ENCODE results near the gene HSF2BP. TPM values are rescaled to one million over a fixed set of nuclear protein-coding genes. Genes with fewer than 3 reads are reported as not detected.

Gene HSF2BP
- polyA plus RNA-seq, 1 donor: 0.89 TPM

- no peak for DNase-seq
Observed at GRCh38 chr21:43648171-43648570, 11.1 kb downstream of the HSF2BP start.

- DNase-seq: peak; percentile 87
Observed at GRCh38 chr21:43646550-43647260, 12.6 kb downstream of the HSF2BP start.

GRCh38 chr21:43645976-43646375 is 13.3 kb downstream of the HSF2BP start:
- DNase-seq: no peak

DNA sequence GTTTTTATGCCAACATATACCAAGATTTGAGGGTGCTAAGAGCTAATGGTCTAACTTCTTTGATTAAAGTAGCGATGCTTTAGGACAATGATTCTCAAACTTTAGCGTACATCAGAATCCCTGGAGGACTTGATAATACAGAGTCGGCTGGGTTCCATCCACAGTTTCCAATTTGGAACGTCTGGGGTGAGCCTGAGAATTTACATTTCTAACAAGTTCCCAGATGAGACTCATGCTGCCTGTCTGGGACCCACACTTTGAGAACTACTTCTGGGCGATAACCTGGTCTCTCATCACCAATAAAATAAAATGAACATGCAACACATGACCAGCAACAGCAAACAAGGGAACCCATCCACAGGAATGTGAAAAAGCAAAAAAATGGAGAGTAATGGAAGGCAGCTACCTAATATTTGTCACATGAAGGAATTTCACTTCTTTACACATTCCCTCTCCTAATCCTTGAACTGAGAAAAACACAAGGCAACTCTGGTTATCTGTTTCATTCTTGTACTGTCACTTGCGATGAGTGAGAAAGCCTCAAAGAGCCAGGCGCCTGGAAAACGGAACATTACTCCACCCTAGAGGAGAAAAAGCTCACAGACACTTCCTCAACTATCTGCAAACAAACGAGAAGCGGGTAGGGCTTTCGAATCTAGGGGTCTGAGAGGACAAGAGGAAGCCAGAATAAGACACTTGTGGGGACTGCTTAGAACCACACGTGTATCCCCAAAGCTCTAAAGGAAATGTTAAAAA is 14.0 kb downstream of the HSF2BP start:
- DNase-seq: peak; percentile 78

DNA sequence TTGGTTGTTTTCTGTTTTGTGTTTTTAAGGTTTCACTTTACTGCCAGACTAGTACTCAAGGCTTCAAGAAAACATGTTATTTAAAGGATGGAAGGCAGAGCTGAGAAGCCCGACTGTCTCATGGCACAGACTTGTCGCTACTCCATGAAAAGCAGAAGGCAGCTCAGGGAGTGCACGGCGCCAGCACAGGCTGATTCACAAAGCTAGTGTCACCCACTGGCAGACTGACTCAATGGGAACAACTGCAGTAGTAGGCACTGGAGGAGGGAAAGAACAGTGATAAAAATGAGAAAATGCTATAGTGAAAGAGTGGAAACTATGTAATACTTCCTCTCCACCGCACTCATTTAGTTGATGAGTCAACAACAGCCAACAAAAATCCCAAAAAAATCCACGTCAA is 14.7 kb downstream of the HSF2BP start:
- DNase-seq: no peak

GRCh38 chr21:43644071-43644470 is 15.2 kb downstream of the HSF2BP start:
- no peak for DNase-seq

GRCh38 chr21:43643193-43643592 is 16.1 kb downstream of the HSF2BP start:
- no peak for DNase-seq

DNA sequence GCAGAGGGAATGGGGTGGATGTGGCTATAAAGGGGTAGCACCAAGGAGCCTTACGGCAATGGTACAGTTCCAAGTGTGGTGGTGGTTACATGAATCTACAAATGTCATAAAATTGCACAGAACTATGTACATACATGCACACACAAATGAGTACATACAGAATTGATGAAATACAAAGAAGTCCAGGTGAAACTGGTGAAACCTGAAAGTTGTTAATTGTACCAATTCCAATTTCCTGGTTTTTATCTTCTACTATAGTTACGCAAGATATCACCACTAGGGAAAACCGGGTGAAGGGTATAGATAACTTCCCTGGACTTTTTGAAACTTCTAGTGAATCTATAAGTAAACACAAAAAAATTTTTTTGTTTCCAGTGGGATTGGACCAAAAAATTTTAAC is 18.9 kb downstream of the HSF2BP start:
- DNase-seq: no peak

GRCh38 chr21:43639470-43640353 is 19.6 kb downstream of the HSF2BP start:
- DNase-seq: no peak

DNA sequence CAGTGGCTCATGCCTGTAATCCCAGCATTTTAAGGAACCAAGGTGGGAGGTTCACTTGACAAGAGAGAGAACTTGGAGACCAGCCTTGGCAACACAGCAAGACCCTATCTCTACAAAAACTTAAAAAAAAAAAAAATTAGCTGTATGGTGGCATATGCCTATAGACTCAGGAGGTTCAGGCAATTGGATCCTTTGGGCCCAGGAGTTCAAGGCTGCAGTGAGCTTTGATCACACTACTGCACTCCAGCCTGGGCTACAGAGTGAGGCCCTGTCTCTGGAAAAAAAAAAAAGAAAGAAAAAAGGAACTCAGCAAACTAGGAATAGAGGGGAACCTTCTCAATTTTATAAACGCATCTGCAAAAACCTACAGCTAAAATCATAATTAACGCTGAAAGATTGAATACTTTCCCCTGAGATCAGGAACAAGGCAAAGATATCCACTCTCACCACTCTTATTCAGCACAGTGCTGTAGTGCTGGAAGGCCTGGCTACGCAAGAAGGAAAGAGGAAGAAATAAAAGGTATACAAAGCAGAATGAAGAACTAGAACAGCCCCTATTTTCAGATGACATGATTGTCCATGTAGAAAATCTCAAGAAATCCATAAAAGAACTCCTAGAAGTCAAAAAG is 21.6 kb downstream of the HSF2BP start:
- DNase-seq: no peak

DNA sequence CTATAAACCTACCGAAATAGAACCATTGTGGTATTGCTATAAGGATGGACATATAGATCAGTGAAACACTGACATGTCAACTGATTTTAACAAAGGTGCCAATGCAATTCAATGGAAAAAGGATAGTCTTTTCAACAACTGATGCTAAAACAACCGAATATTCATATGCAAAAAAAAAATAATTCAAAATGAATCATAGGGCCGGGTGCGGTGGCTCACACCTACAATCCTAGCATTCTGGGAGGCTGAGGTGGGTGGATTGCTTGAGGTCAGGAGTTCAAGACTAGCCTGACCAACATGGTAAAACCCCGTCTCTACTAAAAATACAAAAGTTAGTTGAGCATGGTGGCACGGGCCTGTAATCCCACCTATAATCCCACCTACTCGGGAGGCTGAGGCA is 23.9 kb downstream of the HSF2BP start:
- no peak for DNase-seq

- no peak for DNase-seq
Observed at GRCh38 chr21:43634618-43635017, 24.7 kb downstream of the HSF2BP start.

DNA sequence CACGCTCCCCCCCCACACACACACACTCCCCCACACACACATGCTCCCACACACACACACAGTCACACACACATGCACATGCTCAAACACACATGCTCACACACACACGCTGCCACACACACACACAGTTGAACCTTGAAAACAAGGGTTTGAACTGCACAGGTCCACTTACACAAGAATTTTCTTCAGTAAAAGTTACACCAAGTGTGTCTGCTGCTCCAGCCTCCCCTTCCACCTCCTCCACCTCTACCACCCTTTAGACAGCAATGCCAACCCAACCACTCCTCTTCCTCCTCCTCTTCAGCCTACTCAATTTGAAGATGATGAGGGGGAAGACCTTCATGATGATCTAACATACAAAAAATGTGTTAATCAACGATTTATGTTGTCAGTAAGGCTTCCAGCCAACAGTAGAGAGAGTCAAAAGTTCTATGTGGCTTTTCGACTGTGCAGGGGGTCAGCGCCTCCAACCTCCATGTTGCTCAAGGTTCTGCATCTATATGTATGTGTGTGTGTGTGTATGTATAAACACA is 26.8 kb downstream of the HSF2BP start:
- no peak for DNase-seq

- DNase-seq: no peak
Observed at GRCh38 chr21:43631411-43632107, 27.7 kb downstream of the HSF2BP start.

GRCh38 chr21:43627527-43627926 is 31.8 kb downstream of the HSF2BP start:
- no peak for DNase-seq

DNA sequence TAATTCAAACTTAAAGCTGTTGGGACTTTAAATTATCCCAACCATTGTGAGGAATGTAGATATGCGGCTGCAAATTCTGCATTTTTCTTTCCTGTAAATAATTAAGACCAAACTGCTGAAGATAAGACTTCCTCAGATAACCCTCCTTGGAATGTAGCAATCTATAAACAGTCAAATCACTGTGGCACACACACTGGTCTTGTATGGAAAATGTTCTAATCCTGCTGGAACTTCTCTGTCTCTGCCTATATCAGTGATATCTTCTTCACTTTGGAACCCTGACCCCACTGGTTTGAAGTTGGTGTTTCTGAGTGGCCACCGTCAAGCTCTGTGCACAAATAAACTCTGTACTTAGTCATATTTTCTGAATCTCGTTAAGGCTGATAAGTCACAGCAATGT is 32.9 kb downstream of the HSF2BP start:
- DNase-seq: no peak

DNA sequence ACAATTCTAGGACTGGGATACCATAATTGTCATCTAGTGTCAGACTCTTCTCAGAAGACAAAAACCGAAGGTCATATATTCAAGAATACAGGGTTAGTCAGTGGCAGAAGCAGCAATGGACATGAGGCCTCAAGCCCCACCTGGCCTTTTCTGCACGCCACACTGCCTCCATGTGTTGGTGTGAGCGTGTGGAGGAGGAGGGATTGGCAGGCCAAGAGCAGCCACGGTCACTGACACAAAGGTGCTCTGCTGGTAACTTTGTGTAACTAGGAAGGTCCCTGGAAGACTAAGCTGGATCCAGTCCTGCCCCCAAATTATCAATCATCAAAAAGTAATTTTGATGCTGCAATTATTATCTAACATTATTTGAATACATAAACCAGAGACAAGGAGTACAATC is 34.9 kb downstream of the HSF2BP start:
- no peak for DNase-seq

DNA sequence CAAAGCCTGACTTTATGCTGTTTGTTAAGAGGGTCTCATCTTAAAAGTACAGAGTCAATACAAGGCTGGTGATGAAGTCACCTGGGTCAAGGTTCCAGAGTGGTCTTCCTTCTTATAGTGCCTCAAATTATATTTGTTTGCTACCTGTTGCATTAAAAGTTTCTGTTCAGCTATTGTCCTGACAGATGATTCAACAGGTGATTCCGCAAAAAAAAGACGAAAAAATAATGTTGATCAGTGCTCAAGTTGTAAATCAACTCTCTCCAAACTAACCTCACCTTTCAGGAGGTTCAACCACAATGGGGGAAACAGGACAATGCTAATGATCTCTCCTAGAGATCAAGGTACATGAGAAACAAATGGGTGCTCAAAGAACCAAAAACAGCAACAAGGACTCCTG is 35.7 kb downstream of the HSF2BP start:
- DNase-seq: no peak

DNA sequence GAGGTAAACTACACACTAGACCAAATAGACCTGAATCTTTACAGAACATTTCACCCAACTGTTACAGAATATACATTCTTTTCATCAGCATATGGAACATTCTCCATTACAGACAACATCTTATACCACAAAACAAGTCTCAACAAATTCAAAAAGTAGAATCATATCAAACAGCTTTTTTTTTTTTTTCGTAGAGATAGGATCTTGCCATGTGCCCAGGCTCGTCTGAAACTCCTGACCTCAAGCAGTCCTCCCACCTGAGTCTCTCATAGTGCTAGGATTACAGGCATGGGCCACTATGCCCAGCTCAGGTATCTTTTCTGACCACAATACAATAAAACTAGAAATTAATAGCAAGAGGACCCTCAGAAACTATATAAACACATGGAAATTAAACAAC is 36.5 kb downstream of the HSF2BP start:
- DNase-seq: no peak

DNA sequence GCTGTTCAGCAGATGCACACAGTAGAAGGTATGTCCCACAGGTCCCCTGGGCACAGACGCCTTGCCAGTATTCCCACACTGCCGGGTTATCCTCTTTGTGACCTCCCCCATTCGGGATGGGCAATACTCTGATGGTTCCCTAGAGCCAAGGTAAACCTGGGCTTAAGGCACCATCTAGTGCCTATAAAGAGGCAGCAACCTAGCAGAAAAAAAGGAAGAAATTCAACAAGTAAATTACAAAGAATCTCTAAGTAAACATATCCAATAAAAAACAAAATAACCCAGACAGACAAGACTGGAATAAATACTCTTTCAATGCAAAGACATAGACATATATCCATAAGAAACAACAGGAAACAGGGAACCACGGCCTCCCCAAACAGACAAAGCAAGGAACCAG is 39.4 kb downstream of the HSF2BP start:
- DNase-seq: no peak

DNA sequence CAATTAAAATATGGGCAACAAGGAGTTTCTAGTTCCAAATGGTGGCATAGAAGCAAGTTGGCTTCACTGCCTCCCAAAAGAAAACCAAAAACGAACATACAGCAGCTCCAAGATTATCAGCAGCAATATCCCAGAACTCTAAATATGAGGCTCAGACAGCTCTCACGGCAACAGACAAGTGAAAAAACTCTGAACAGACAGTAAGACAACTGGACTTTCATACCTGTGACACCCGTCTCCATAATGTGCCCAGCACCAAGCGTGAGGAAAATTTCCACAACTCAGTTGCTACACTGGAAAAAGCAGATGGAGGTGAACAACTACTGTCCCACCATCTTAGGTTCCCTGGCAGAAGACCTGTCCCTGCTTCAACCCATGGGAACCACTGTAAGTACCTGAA is 39.9 kb downstream of the HSF2BP start:
- DNase-seq: no peak

DNA sequence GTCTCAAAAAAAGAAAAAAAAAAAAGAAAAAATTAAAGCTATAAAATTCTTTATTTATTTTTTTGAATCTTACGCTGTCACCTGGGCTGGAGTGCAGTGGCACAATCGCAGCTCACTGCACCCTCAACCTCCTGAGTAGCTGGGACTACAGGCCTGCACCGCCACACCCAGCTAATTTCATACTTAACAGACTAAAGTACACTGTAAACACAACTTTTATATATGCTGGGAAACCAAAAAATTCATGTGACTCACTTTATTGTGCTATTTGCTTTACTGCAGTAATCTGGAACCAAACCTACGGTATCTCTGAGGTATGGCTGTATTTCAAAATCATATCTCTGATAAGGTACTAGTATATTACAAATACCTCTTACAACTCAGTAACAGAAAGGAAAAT is 40.3 kb downstream of the HSF2BP start:
- DNase-seq: no peak
